Activated CD8-positive, alpha-beta memory T cell treated with anti-CD3 and anti-CD28 coated beads for 48 hours (primary cell): Measurements from ENCODE around the gene ARID1B.

Experiments used
- DNase-seq, 3 experiments: peaks; one replicate each; pipeline ENCODE4 v3.0.0-alpha.2; 2020; ENCODE audit warnings: low read depth in 2 of 3, low spot score in 2 of 3

Gene ARID1B

GRCh38 chr6:156850353-156850752 is 73.2 kb downstream of the ARID1B start:
- DNase-seq: no peak

GRCh38 chr6:156851454-156851921 is 74.3 kb downstream of the ARID1B start:
- DNase-seq: no peak

- no peak for DNase-seq
These were observed 75.1 kb downstream of the ARID1B start for GRCh38 chr6:156852147-156852857.

GRCh38 chr6:156852858-156853216 is 75.7 kb downstream of the ARID1B start:
- no peak for DNase-seq

GRCh38 chr6:156853733-156854132 is 76.6 kb downstream of the ARID1B start:
- DNase-seq: no peak

- DNase-seq: no peak
These were observed 77.4 kb downstream of the ARID1B start for GRCh38 chr6:156854466-156855161.

GRCh38 chr6:156857573-156857972 is 80.4 kb downstream of the ARID1B start:
- no peak for DNase-seq

GRCh38 chr6:156859686-156860085 is 82.5 kb downstream of the ARID1B start:
- no peak for DNase-seq

GRCh38 chr6:156862711-156863110 is 85.5 kb downstream of the ARID1B start:
- DNase-seq: no peak

GRCh38 chr6:156863504-156863903 is 86.3 kb downstream of the ARID1B start:
- DNase-seq: no peak

- DNase-seq: no peak
These were observed 87.4 kb downstream of the ARID1B start for GRCh38 chr6:156864557-156864956.

- DNase-seq: no peak
These were observed 87.9 kb downstream of the ARID1B start for GRCh38 chr6:156865019-156865629.

- DNase-seq: no peak
These were observed 89.2 kb downstream of the ARID1B start for GRCh38 chr6:156866220-156867015.

- no peak for DNase-seq
These were observed 89.9 kb downstream of the ARID1B start for GRCh38 chr6:156867121-156867520.

GRCh38 chr6:156868385-156868784 is 91.2 kb downstream of the ARID1B start:
- no peak for DNase-seq

GRCh38 chr6:156869980-156870398 is 92.8 kb downstream of the ARID1B start:
- no peak for DNase-seq

GRCh38 chr6:156870924-156871539 is 93.9 kb downstream of the ARID1B start:
- DNase-seq: no peak

- no peak for DNase-seq
These were observed 95.7 kb downstream of the ARID1B start for GRCh38 chr6:156872903-156873302.

GRCh38 chr6:156873654-156874380 is 96.6 kb downstream of the ARID1B start:
- no peak for DNase-seq

- DNase-seq: no peak
These were observed 97.9 kb downstream of the ARID1B start for GRCh38 chr6:156875062-156875461.
